IPS-15b (cell line): Measurements from ENCODE around the gene HMCN2.

Source experiments
- H3K27me3 ChIP-seq: one replicate; pipeline ENCODE4 v1.6.1; 2013; ENCODE audit warnings: low read length; ENCODE audit not compliant: control insufficient read depth, insufficient read depth
- H3K36me3 ChIP-seq: one replicate; pipeline ENCODE4 v1.6.1; 2013; ENCODE audit warnings: low read length; ENCODE audit not compliant: control insufficient read depth, insufficient read depth
- H3K4me1 ChIP-seq: one replicate; pipeline ENCODE4 v1.6.1; 2013; ENCODE audit warnings: mild to moderate bottlenecking, low read length; ENCODE audit not compliant: control insufficient read depth, insufficient read depth
- H3K4me3 ChIP-seq: one replicate; pipeline ENCODE4 v1.5.1; 2013; ENCODE audit warnings: low read depth, low read length
- H3K9ac ChIP-seq: one replicate; pipeline ENCODE4 v1.6.1; 2013; ENCODE audit warnings: low read depth, mild to moderate bottlenecking, low read length
- H3K9me3 ChIP-seq: one replicate; pipeline ENCODE4 v1.6.1; 2013; ENCODE audit warnings: mild to moderate bottlenecking, low read length; ENCODE audit not compliant: control insufficient read depth, insufficient read depth

HMCN2 gene

DNA sequence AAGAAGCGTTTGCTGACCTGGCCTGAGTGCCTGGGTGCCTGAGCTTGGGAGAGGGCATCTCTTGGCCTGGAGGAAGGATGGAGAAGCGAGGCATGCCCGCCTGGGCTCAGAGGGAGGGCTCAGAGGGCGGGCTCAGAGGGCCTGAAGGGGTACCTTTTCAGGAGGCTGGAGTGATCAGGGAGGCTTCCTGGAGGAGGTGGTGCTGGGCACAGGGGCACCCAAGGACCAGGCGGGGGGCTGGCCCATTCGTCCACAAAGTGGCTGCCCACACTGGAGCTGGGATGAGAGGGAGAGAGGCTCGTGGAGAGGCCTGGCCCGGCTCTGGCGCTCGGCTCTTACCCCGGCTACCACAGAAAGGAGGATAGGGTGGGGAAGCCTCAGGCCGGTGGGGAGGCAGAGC, 212.0 kb downstream of the HMCN2 start:
- peaks cover 8% of the 10 kb centered on the region for H3K36me3 ChIP-seq
- no peak overlapping the region for H3K9ac ChIP-seq
- no peaks in the 10 kb centered on the region for H3K27me3 ChIP-seq

DNA sequence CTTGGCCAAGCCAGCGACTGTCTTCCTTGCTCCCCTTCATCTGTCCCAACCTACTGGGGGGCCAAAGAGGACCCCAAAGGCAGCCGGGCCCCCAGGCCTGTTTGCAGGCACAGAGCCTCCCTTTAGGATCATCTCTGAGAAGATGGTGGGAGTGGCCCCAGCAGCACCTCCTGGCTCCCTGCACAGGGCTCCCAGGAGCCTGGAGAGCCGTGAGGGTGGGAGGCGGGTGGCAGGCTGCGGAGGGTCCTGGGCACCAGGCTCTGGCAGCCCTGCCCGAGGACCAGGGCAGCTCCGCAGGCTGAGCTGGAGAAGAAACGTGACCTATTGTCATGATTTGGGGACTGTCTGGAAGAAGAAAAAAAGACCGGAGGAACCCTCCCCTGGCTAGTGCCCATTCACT, 212.6 kb downstream of the HMCN2 start:
- peaks cover 8% of the 10 kb centered on the region for H3K36me3 ChIP-seq
- H3K27me3 ChIP-seq: no peaks in the 10 kb centered on the region
- peaks cover 10% of the 10 kb centered on the region for H3K4me1 ChIP-seq
- no peak overlapping the region for H3K4me3 ChIP-seq
- H3K9me3 ChIP-seq: no peaks in the 10 kb centered on the region
- H3K9ac ChIP-seq: no peak overlapping the region

More for the DNA sequence above, 212.0 kb downstream of the HMCN2 start:
- Histone ChIP-seq H3K4me3 (no peak overlapping the region), H3K4me1 (peaks cover 10% of the 10 kb centered on the region), H3K9me3 (no peaks in the 10 kb centered on the region)

DNA sequence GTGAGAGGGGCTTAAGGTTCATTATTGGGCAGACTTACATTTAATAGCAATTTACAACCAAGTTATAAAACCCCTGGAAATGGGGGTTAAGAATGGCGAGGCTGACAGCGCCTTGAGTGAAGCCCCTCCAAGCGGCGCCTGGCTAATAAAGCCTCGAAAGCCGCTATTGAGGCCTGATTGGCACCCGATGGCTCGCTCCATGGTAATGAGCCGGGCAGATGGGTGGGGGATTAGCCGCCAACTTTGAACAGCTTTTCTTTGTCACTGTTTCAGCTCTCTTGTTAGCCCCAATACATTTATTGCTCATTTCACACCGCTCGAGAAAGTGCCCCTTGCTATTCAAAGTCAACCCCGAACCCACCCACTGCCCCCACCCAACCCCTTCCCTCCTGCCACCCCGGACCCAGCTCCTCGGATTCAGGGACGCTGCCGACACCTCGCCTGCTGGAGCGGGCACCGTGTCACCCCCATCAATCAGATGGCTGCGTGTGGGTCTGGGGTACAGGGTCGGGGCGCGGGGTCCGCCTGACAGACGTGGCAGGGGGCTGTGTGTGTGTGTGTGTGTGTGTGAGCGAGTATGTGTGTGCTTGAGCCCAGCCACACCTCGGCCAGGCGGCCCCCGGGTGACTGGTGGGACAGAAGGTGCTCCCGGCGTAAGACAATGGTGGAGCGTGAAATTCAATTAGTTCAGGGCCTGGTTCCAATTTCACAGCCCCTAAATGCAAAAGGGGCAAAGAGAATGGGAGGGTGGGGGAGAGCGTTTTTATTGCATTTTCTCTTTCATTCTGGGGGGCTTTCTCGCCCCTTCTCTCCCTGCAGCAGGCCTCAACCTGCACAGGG, 213.4 kb downstream of the HMCN2 start:
- Histone ChIP-seq H3K4me3 (no peak overlapping the region), H3K4me1 (peaks cover 6% of the 10 kb centered on the region), H3K27me3 (no peaks in the 10 kb centered on the region), H3K36me3 (peaks cover 8% of the 10 kb centered on the region), H3K9ac (no peak overlapping the region), H3K9me3 (no peaks in the 10 kb centered on the region)

DNA sequence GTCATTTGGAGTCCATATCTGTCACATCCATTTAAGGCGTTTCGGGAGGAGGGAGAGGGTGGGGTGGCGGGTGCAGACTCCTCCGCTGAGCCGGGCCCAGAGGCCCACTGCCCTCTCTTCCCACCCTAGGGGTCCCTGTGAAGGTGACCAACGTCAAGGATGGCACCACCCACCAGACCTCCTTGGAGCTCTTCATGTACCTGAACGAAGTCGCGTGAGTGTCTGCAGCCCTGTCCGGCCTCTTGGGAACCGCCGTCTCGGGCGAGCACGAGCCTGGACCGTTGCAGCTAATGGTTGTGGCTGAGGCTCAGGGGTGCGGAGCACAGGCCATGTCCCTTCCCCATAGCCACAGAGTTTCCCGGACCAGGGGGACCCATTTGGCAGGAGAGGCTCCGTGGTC, 214.0 kb downstream of the HMCN2 start:
- Histone ChIP-seq H3K4me3 (no peak overlapping the region), H3K4me1 (peaks cover 1% of the 10 kb centered on the region), H3K9ac (no peak overlapping the region), H3K9me3 (no peaks in the 10 kb centered on the region), H3K36me3 (peaks cover 8% of the 10 kb centered on the region), H3K27me3 (no peaks in the 10 kb centered on the region)

DNA sequence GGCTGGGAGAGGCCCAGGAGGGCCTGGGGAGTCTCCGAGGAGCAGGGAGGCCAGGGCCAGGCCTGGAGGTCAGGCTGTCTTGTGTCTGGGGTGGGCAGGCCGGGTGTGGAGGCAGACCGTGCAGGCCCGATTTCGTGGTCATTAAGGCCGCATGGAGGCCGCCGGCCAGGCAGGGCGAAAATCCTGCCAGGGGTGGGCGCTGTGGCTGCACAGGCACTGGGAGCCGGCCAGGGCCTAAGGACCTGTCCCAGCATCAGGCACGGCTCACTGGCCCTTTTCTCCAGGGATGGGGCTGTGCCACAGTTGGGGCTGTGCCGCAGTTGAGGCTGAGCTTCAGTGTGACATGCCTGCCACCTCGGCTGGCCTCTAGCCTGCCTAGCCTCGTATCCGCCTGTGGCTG, 215.1 kb downstream of the HMCN2 start:
- Histone ChIP-seq H3K4me3 (no peak overlapping the region), H3K9ac (no peak overlapping the region), H3K4me1 (no peaks in the 10 kb centered on the region), H3K36me3 (peaks cover 8% of the 10 kb centered on the region), H3K9me3 (no peaks in the 10 kb centered on the region), H3K27me3 (no peaks in the 10 kb centered on the region)

DNA sequence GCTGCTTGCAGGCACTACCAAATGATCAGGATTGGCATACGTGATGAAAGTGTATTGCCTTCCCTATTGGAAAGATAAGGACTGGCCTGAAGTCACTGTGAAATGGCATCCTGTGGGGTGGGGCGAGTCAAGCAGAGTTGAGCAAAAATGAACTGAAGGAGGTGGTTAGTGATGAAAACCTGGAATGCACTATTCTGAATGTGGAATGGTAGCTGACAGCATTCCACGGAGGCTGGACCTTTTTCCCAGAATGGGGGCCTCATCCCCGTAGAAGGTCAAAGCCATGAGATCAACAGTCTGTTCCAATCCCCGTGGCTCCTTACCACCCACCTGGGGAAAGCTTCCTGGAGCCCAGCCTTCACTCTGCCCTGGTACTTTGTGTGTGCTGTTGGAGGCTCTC, 216.9 kb downstream of the HMCN2 start:
- Histone ChIP-seq H3K9ac (no peak overlapping the region), H3K27me3 (no peaks in the 10 kb centered on the region), H3K36me3 (peaks cover 8% of the 10 kb centered on the region), H3K4me3 (no peak overlapping the region), H3K9me3 (no peaks in the 10 kb centered on the region), H3K4me1 (no peaks in the 10 kb centered on the region)

DNA sequence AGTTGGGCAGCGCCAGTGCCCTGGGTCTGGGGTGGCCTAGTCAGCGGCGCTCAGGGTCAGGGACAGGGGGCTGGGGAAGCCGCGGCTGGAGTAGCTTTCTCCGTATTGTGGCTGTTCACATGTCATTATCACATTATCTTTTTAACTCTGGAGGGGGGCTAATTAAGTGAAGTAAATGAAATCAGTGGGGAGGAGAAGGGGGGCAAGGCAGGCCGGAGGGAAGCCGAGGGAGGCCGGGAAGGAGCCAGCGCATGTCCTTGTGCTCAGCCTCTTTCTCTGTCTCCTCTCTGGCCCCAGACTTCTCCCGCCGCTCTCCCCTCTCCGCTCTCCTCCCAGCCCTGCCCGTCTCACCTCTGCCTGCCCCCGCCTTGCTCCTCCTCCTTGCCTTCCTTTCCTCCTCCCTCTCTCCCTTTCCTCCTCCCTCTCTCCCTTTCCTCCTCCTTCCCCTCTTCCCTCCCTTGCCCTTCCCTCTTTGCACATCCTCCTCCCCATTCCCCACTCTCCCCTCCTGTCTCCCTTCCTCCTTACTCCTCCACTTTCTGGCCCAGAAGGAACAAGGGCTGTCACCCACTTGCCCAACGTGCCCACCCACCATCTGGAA, 217.9 kb downstream of the HMCN2 start:
- Histone ChIP-seq H3K36me3 (peaks cover 8% of the 10 kb centered on the region), H3K27me3 (no peaks in the 10 kb centered on the region), H3K4me3 (no peak overlapping the region), H3K9me3 (no peaks in the 10 kb centered on the region), H3K4me1 (no peaks in the 10 kb centered on the region), H3K9ac (no peak overlapping the region)
